Stomach (tissue), 9 donors: ENCODE results near the gene SLC7A14. TPM values are rescaled to one million over a fixed set of nuclear protein-coding genes. Genes with fewer than 3 reads are reported as not detected.

Experiments used
- DNase-seq, 2 donors: peaks; one replicate each; pipeline versions ENCODE4 v3.0.0 to v3.0.0-alpha.2; 2013 to 2019
- H3K27ac ChIP-seq, 5 donors: fragments of 200-600 bp in 4 of 5; sonication (generic) in 4 of 5; one replicate each; pipeline ENCODE4 v1.5.1; 2013 to 2019; ENCODE audit warnings: mild to moderate bottlenecking in 1 of 5, moderate library complexity in 1 of 5
- H3K27me3 ChIP-seq, 3 donors: fragments of 200-600 bp; sonication (generic); one replicate each; pipeline ENCODE4 v1.5.1; 2017 to 2019; ENCODE audit warnings: mixed run types in 1 of 3
- H3K36me3 ChIP-seq, 4 donors: fragments of 200-600 bp; sonication (generic); 1 replicate in 3 of 4; 2 replicates in 1 of 4; pipeline ENCODE4 v1.5.1; 2016 to 2019
- H3K4me1 ChIP-seq, 4 donors: fragments of 200-600 bp; sonication (generic); one replicate each; pipeline ENCODE4 v1.5.1; 2016 to 2019
- H3K4me3 ChIP-seq, 4 donors: fragments of 200-600 bp; sonication (generic) in 3 of 4; one replicate each; pipeline ENCODE4 v1.5.1; 2016 to 2019; ENCODE audit warnings: mild to moderate bottlenecking in 1 of 4
- H3K9me3 ChIP-seq, 4 donors: fragments of 200-600 bp; sonication (generic); one replicate each; pipeline ENCODE4 v1.5.1; 2016 to 2019
- EP300 ChIP-seq: sonication (generic); formaldehyde crosslinking; IDR thresholded peaks from one replicate; pipeline ENCODE4 v1.6.1; 2017; ENCODE audit warnings: antibody characterized with exemption
- POLR2A ChIP-seq, 4 donors: fragments of 450-650 bp; IDR thresholded peaks; one replicate each; pipeline ENCODE4 v1.6.1; 2016; ENCODE audit warnings: antibody characterized with exemption in 4 of 4, control low read depth in 2 of 4, mild to moderate bottlenecking in 1 of 4, moderate library complexity in 1 of 4
- POLR2AphosphoS5 ChIP-seq, 3 donors: sonication (generic); formaldehyde crosslinking; IDR thresholded peaks; one replicate each; pipeline ENCODE4 v1.6.1; 2016; ENCODE audit warnings: antibody characterized with exemption in 3 of 3
- WGBS, 5 donors: extraction: QIAGEN DNeasy Blood & Tissue Kit in 3 of 5; methylation state at CpG; one replicate each; pipeline versions ENCODE4 v1.1.5 to v1.1.7; 2013 to 2018; 5-methylcytosine and 5-hydroxymethylcytosine counted together
- intact Hi-C: fragments of 100-400 bp; cut with DNase I; formaldehyde crosslinking; loops from one replicate; pipeline ENCODE4 v1.15.1; 2023; ENCODE audit warnings: low total_unique reads
- polyA plus RNA-seq, 3 donors: library from polyadenylated mRNA; stranded (reverse); fragments of 200-250 nt; gene quantifications; one replicate each; pipeline ENCODE4 v1.2.3, GENCODE V29; 2013
- total RNA-seq, 5 donors: library from RNA; depleted of rRNA; stranded (reverse); fragments of >200 nt; gene quantifications; one replicate each; pipeline versions ENCODE4 v1.1.0 to v1.2.3, GENCODE V29; 2014 to 2016
- TF ChIP-seq, protein P1 (sequence below), 7 experiments: fragments of 450-650 bp in 4 of 7; fragments of 200-600 bp in 3 of 7; sonication (generic) in 3 of 7; IDR thresholded peaks; one replicate each; pipeline ENCODE4 v1.5.1; 2016 to 2019; ENCODE audit warnings: antibody characterized with exemption in 7 of 7, control low read depth in 2 of 7, mild to moderate bottlenecking in 1 of 7
- donor health status: healthy with polysubstance abuse.
- donor health status: Bipolar disorder and iron deficiency.
- donor health status: healthy.

Gene SLC7A14
- total and polyA plus RNA-seq, 8 donors = 0.10 to 2.4 (median 0.43) TPM; not detected in 5

DNA sequence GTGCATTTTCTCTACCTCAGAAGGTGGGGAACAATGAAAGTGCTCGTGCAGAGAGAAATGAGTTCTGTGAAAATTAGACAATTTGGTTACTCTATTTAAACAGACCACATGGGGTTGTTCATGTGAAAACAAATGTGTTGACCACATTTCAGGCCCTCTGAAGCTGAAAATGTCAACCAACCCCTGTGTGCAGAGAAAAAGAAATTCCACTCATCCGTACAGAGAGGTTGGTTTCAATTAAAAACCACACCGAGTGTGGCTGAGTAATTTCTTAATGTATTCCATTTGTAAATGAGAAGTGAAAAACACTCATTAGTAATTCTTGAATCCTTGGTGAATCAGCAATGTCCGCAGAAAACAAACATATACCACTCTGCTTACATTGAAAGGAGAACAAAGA, 46.9 kb upstream of the SLC7A14 start:
- Histone ChIP-seq H3K9me3 (no peaks in the 10 kb centered on the region), H3K27me3 (no peaks in the 10 kb centered on the region), H3K36me3 (no peaks in the 10 kb centered on the region), H3K4me3 (no peak overlapping the region), H3K4me1 (no peaks in the 10 kb centered on the region), H3K27ac (no peak overlapping the region)
- no peak for TF ChIP-seq POLR2A (IDR thresholded peaks at IDR 0.05)
- TF ChIP-seq, protein P1, sequence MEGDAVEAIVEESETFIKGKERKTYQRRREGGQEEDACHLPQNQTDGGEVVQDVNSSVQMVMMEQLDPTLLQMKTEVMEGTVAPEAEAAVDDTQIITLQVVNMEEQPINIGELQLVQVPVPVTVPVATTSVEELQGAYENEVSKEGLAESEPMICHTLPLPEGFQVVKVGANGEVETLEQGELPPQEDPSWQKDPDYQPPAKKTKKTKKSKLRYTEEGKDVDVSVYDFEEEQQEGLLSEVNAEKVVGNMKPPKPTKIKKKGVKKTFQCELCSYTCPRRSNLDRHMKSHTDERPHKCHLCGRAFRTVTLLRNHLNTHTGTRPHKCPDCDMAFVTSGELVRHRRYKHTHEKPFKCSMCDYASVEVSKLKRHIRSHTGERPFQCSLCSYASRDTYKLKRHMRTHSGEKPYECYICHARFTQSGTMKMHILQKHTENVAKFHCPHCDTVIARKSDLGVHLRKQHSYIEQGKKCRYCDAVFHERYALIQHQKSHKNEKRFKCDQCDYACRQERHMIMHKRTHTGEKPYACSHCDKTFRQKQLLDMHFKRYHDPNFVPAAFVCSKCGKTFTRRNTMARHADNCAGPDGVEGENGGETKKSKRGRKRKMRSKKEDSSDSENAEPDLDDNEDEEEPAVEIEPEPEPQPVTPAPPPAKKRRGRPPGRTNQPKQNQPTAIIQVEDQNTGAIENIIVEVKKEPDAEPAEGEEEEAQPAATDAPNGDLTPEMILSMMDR (IDR thresholded peaks at IDR 0.05) = no peak
- TF ChIP-seq EP300 = no peak
- TF ChIP-seq POLR2AphosphoS5 (IDR thresholded peaks at IDR 0.05) = no peak
- no peak for DNase-seq
- intact Hi-C loops = no loop called here
- WGBS, 5 donors = 73 to 78% (median 74%) methylated on average over 4 of the region's 4 CpGs

DNA sequence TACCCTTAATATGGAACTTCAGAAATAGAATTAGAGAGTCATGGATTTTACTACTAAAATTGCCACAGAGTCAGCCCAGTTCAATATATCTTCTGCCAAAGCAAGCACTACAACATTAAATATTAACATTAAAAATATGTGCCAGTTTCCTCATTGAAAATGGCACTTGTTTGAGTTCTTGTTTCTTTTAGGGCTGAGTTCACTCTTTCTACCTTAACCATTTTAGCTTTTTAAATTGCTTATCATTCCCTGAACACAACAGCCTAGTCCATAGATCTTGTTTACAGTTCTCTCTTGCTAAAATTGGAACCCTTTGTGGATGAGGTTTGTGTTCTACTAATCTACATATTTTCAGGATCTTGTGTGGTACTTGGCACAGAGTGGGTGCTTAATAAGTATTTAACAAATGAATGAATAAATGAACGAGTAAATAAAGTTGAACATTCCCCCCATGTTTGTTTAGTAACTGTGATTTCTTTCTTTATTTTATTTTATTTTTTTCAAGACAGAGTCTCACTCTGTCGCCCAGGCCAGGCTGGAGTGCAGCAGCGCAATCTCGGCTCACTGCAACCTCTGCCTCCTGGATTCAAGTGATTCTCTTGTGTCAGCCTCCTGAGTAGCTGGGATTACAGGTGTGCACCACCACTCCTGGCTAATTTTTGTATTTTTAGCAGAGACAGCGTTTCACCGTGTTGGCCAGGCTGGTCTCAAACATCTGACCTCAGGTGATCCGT, 46.0 kb upstream of the SLC7A14 start:
- TF ChIP-seq, protein P1 (IDR thresholded peaks at IDR 0.05) = no peak
- TF ChIP-seq POLR2AphosphoS5 (IDR thresholded peaks at IDR 0.05) (no peak), POLR2A (IDR thresholded peaks at IDR 0.05) (no peak), EP300 (no peak)
- no peak overlapping the region for H3K4me3 ChIP-seq
- H3K27me3 ChIP-seq = no peaks in the 10 kb centered on the region
- no peaks in the 10 kb centered on the region for H3K4me1 ChIP-seq
- DNase-seq = no peak
- intact Hi-C loops = no loop called here
- 53 to 71% (median 69%) methylated on average over 7 of the region's 7 CpGs for WGBS, 5 donors
- H3K9me3 ChIP-seq = no peaks in the 10 kb centered on the region
- no peaks in the 10 kb centered on the region for H3K36me3 ChIP-seq
- peak overlapping the region in 2 of 5 donors; percentile 49 to 55 for H3K27ac ChIP-seq

DNA sequence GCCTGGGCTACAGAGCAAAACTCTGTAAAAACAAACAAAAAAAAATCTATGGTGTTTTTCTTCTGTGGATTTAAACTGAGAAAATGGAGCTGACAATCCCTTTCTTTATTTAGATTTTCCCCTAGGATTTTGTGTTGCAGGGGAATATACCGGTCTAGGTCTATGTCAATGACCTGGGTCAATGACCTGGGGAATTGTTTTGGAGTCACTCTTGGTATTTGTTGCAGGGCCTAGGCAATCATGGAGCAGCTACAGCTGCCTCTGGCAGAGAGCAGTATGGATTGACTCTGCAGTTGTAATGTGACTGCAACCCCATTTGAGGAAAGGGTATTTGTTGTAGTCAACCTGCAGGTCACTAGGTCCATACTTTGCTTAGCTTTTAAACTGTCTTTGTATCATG, 37.6 kb upstream of the SLC7A14 start:
- no peak overlapping the region for H3K4me3 ChIP-seq
- WGBS, 5 donors = 0 to 74% (median 59%) methylated on average over 1 of the region's 1 CpG
- intact Hi-C loops = no loop called here

DNA sequence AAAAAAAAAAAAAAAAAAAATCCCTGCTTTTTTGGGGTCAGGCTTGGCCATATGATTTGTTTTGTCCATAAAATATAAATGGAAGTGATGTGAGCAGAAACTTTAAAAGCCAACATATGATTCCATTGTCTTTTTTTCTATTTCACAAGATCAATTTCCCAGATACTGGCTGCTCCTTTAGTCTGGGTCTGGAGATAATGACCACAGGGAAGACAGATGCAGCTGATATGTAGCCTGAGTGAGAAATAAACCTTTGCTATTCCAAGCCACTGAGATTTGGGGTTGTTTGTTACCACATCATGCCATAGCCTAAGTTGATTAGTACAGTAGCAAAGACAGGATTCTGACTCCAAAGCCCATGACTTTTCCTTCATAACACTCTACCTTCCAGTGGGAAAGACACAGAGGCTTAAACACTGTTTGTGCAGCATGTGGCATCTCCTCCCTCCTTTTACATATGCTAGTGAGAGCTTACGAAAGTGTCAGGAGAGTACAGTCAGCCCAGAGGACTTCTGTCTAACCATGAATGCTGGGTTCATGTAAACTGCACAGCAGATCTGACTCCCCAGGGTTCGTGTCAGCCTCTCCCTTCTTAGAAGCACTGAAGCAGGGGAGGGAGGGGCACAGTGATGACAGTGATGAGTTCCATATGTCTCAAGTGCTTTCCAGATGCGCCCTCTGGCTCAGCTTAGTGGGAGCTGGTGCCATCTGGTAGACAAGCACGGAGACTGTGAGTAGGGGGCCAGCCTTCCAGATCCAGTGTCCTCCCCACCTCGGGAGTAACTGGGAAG, 36.7 kb upstream of the SLC7A14 start:
- no peak overlapping the region for H3K27ac ChIP-seq
- H3K27me3 ChIP-seq = no peaks in the 10 kb centered on the region
- no peaks in the 10 kb centered on the region for H3K36me3 ChIP-seq

More for the DNA sequence above, 37.6 kb upstream of the SLC7A14 start:
- no peak for TF ChIP-seq POLR2AphosphoS5 (IDR thresholded peaks at IDR 0.05)
- DNase-seq = no peak
- Histone ChIP-seq H3K27ac (no peak overlapping the region), H3K4me1 (peaks cover 0 to 7% (median 0%) of the 10 kb centered on the region in 4 donors), H3K27me3 (no peaks in the 10 kb centered on the region), H3K9me3 (peaks cover 0 to 11% (median 4%) of the 10 kb centered on the region in 4 donors), H3K36me3 (no peaks in the 10 kb centered on the region)

More for the DNA sequence above, 36.7 kb upstream of the SLC7A14 start:
- peak in 1 of 2 donors; percentile 82 for DNase-seq
- 41 to 60% (median 57%) methylated on average over 5 of the region's 5 CpGs for WGBS, 5 donors
- H3K9me3 ChIP-seq = peaks cover 0 to 11% (median 4%) of the 10 kb centered on the region in 4 donors
- TF ChIP-seq POLR2AphosphoS5 (IDR thresholded peaks at IDR 0.05) (no peak), EP300 (no peak), POLR2A (IDR thresholded peaks at IDR 0.05) (no peak)
- TF ChIP-seq, protein P1 (IDR thresholded peaks at IDR 0.05) = no peak
- intact Hi-C loops = no loop called here
- H3K4me3 ChIP-seq = no peak overlapping the region
- peaks cover 0 to 7% (median 0%) of the 10 kb centered on the region in 4 donors for H3K4me1 ChIP-seq
